ENCODE measurements around the gene KCNK7.
"Not testable (repeated sequence)": the region's sequence is repeated elsewhere in the genome, so short reads cannot be mapped to it uniquely, and the experiment has no call there.

Gene KCNK7, protein sequence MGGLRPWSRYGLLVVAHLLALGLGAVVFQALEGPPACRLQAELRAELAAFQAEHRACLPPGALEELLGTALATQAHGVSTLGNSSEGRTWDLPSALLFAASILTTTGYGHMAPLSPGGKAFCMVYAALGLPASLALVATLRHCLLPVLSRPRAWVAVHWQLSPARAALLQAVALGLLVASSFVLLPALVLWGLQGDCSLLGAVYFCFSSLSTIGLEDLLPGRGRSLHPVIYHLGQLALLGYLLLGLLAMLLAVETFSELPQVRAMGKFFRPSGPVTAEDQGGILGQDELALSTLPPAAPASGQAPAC

DNA sequence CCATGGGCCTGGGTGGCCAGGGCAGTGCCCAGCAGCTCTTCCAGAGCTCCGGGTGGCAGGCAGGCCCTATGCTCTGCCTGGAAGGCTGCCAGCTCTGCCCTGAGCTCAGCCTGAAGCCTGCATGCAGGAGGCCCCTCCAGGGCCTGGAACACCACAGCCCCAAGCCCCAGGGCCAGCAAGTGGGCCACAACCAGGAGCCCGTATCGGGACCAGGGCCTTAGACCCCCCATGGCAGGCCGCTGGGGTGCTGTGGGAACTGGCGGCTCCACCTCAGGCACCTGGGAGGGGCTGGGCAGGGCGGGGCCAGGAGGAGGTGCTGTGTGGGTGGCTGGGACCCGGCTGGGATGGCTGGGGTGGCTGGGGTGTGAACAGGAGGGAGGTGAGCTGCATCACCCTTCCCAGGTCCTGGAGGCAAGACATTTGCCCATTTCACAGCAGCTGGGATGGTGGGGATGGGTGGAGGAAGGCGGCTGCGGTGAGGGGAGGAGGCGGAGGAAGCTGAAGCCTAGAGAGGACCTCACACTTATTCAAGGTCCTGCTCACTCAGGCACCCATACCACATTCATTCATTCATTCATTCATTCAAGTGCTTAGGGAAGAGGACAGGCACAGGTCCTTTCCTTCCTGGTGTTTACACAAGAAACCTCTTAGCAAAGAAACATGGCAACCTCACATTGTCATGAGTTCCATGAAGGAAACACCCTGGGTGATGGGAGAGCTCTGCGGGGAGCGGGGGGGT, at the start of gene KCNK7:
KCNK7 (minus strand) TSS at position 258 of the 739 bp plus-strand sequence; CDS start at position 230, 28 bp downstream.
- DNase-seq (ENCODE audit: insufficient read length, low spot score) (no peak), FAIRE-seq (no peak)

DNA sequence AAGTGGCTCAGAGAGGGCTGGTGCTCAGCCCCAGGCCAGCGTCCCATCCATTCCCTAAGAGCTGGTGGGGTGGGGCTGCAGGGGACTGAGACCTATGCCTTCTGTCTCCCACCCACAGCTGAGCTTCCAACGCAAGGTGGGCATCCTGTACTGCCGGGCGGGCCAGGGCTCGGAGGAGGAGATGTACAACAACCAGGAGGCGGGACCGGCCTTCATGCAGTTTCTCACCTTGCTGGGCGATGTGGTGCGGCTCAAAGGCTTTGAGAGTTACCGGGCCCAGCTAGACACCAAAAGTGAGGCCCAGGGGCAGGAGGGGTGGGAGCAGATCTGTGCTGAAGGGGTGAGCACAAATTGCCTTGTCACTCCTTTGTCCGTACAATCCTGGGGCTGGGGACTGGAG, 49.2 kb upstream of the KCNK7 start:
- FAIRE-seq (no peak), DNase-seq (ENCODE audit: insufficient read length, low spot score) (no peak)

DNA sequence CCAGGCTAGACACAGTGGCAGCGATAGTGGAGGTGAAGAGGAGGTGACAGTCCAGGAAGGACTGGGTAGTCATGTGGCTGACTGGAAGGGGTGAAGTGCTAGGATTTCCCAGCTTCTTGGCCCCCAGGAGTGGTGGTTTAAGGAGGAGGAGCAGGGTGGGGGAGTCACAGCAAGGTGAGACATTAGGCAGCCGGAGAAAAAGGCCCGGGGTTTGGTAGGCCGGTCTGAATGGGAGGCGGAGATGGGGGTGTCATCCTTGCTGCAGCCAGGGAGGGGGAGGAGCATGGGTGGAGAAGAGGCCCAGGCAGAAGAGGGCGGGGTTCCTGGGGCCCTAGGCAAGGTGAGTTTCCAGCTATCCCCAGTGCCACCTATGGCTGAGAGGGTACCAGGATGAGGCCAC, 48.4 kb upstream of the KCNK7 start:
- DNase-seq (ENCODE audit: insufficient read length, low spot score) (no peak), FAIRE-seq (no peak)

DNA sequence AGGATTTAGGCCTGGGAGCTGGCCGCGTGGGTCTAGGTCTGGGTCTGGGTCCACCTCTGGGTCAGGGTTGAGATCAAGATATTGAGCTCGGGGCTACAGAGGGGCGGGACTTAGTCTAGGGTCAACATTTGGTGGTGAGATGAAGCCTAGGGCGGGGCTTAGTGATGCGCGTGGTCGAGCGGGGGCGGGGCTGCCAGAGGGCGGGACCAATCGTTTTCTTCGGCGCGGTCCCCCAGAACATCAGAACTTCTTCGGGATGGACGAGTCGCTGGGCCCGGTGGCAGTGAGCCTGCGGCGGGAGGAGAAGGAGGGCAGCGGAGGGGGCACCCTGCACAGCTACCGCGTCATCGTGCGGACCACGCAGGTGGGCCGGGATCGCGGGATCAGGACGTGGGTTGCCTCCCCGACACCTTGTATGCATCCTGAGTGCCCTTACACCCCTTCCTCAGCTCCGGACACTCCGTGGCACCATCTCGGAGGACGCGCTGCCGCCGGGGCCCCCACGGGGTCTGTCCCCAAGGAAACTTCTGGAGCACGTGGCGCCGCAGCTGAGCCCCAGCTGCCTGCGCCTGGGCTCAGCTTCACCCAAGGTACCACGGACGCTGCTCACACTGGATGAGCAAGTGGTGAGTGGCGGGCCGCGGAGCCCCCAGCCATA, 46.5 kb upstream of the KCNK7 start:
- no peak for DNase-seq (ENCODE audit: insufficient read length, low spot score)
- FAIRE-seq: no peak

DNA sequence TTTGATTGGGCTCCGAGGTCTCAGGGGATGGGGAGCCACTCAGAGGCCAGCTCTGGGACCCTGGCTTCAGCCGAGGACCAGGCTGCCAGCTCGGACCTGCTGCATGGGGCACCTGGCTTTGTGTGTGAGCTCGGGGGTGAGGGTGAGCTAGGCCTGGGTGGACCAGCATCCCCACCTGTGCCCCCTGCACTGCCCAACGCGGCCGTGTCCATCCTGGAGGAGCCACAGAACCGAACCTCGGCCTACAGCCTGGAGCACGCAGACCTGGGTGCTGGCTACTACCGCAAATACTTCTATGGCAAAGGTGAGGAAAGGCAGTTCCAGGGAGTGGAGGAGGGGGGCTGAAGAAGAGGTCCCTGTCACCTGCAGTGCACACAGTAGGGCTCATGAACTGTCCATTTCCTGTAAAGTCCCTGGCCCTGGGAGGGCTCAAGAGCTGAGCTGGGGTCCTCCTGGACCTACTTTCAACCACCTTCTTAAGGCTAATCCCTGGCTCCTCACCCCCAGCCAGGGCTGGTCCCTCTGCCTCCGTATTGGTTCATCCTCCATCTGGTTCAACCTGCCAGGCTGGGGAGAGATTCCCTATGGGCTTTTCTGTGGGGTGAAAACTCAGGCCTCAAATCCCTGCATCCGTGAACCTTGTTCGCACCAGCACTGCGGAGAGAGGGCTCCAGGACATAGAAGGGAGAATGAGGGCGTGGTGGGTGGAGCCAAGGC, 45.9 kb upstream of the KCNK7 start:
- no peak for DNase-seq (ENCODE audit: insufficient read length, low spot score)
- no peak for FAIRE-seq

DNA sequence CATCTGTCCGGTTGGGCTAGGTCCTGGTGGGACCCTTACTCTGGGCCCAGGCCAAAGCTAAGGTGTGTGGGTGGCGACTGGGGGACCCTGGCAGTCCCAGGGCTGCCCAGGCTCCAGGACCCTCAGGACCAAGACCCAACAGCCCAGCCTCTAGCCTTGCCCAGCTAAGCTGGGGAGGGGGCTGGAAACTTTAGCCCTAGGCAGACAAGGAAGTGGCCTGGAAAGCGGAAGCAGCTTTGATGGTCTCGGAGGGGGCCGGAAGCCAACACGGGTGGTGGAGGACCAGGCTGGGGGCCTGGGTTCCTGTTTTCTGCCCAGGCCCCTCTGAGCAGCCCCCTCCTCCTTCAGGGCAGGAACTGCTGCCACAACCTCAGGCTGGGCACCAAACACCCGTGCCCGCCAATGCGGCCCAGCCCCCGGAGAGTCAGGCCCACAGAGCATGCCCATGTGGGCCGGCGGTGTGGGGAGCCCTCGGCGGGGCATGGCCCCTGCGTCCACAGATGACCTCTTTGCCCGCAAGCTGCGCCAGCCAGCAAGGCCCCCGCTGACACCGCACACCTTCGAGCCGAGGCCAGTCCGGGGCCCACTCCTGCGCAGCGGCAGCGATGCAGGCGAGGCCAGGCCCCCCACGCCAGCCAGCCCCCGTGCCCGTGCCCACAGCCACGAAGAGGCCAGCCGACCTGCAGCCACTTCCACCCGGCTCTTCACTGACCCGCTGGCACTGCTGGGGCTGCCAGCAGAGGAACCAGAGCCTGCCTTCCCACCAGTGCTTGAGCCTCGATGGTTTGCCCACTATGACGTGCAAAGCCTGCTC, 45.1 kb upstream of the KCNK7 start:
- FAIRE-seq: no peak

DNA sequence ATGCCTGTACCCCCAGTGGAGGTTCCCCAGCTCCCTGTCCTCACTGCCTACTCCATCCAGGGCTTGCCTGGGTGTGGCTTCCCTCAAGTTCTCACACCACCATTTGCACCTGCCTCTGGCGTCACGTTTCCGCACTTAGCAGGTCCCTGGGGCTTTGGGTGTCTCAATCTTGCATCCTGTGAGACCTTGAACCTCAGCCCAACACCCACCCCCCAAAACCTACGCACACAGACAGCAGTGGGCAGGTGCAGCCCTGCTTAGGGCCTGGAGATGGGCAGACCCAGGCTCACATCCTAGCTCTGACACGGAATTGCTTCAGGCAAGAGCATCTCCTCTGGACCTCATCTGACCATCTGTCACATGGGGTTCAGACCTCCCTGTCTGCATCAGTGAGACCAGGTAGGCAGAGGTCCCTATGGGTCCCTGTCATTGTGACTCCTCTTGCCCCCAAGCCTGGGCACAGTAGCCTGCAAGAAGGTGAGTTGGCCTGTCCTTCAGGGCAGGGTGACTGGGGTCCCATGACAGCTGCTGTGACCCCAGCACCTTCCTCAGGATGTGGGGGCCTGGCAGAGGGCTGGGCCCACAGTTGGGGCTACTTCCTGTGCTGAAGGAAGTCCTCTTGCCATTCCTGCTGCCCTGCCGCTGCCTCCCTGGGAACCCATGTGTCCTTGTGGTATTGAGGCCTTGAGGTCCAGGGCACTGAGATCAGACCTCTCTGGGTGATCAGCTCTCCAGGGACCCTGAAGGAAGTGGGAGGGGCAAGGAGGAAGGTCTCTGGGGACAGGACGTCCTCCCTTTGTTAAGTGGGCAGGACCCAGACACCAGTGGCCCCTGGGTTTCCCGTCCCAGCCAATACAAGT, 44.3 kb upstream of the KCNK7 start:
- FAIRE-seq (peak; percentile 95), DNase-seq (ENCODE audit: insufficient read length, low spot score) (peak; percentile 85)

More for the DNA sequence above, 45.1 kb upstream of the KCNK7 start:
- DNase-seq (ENCODE audit: insufficient read length, low spot score): no peak

DNA sequence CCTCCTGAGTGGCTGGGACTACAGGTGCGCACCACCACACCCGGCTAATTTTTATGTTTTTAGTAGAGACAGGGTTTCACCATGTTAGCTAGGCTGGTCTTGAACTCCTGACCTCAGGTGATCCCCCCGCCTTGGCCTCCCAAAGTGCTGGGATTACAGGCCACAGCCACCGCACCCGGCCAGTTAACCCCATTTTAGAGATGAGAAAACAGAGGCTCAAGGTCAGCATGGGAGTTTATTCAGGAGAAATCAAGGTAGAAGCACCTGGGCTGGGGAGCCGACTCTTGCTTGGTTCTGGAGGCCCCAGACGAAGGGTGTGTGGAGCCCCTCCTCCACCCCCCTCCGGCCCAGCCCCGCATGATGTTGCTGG, 43.6 kb upstream of the KCNK7 start:
- DNase-seq (ENCODE audit: insufficient read length, low spot score); FAIRE-seq: not testable (repeated sequence)

DNA sequence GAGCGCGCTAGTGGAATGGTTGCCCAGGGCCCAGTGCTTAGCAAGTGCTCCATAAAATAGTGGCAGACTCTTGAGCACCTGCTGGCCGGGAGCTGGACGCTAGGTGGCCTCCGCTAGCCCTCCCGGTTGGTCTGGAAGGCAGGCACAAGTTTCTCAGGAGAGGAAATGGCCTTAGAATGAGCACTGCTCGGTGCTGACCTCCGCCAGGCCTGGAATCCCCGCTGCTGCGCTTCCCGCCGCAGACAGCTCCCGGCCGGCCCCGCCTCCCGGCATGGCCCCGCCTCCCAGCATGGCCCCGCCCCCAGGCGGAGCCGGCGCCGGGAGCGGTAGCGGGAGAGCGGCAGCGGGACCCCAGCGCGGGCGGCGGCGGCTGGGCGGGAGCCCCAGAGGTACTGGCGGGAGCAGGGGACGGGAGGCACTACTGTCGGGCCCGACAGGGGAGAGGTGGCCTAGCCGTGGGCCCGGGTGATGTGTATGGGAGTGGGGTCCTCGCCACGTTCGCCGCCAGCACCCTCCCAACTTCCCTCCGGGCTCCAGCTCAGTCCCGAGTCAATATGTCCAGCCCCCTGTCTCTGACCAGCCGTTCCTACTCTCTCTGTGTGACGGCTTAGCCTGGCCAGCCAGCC, 42.3 kb upstream of the KCNK7 start, which contains the start of gene SIPA1:
SIPA1 (plus strand) TSS at position 308 of the 626 bp plus-strand sequence. CDS start 2,821 bp downstream, outside the sequence.
- DNase-seq (ENCODE audit: insufficient read length, low spot score) (peak; percentile 87), FAIRE-seq (peak; percentile 79)

DNA sequence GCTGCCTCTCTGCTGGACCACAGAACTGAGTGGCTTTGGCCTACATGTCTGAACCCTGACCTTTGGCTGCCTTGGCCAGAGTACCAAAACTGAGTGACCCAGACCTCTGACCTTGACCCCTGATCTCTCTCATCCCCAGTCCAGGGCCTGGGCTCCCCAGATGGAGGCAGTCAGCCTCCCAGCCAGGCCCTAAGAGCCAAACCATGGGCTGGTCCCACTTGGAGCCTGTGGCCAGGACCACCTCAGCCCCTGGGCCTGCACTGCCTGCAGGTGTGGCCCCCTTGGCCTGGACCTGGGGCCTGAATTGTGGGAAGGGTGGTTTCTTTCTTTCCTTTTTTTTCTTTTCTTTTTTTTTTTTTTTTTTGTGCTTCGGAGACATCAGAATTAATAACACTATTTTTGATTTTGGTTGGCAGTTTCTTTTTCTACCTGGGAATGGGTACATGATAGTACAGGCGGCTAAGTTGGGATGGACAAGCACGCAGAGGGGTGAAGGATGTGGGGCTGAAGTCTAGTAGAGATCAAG, 41.5 kb upstream of the KCNK7 start:
- FAIRE-seq (peak; percentile 33), DNase-seq (ENCODE audit: insufficient read length, low spot score) (no peak)

DNA sequence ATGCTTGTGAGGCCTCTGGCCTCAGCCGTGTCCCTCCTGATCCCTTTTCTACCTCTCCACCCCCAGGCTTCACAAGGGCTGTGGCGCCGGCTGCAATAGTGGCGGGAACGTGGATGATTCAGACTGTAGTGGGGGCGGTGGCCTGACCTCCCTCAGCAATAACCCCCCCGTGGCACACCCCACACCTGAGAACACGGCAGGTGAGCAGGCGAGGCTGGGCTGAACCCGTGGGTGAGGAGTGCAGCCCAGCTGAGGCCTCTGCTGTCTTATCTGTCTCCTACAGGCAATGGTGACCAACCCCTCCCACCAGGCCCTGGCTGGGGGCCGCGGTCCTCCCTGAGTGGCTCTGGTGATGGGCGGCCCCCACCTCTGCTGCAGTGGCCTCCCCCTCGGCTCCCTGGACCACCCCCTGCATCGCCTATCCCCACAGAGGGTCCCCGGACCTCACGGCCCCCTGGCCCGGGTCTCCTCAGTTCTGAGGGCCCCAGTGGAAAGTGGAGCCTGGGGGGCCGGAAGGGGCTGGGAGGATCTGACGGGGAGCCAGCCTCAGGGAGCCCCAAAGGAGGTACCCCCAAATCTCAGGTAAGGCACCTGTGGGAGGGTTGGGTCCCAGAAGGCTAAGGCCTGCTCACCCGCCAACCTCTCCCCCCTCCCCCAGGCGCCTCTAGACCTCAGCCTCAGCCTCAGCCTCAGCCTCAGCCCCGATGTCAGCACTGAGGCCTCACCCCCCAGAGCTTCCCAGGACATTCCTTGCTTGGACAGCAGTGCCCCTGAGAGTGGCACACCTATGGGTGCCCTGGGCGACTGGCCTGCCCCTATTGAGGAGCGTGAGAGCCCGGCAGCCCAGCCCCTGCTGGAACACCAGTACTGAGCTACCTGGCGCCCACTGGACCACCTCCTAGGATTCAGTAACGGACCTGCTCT, 40.8 kb upstream of the KCNK7 start:
- FAIRE-seq (no peak), DNase-seq (ENCODE audit: insufficient read length, low spot score) (no peak)

DNA sequence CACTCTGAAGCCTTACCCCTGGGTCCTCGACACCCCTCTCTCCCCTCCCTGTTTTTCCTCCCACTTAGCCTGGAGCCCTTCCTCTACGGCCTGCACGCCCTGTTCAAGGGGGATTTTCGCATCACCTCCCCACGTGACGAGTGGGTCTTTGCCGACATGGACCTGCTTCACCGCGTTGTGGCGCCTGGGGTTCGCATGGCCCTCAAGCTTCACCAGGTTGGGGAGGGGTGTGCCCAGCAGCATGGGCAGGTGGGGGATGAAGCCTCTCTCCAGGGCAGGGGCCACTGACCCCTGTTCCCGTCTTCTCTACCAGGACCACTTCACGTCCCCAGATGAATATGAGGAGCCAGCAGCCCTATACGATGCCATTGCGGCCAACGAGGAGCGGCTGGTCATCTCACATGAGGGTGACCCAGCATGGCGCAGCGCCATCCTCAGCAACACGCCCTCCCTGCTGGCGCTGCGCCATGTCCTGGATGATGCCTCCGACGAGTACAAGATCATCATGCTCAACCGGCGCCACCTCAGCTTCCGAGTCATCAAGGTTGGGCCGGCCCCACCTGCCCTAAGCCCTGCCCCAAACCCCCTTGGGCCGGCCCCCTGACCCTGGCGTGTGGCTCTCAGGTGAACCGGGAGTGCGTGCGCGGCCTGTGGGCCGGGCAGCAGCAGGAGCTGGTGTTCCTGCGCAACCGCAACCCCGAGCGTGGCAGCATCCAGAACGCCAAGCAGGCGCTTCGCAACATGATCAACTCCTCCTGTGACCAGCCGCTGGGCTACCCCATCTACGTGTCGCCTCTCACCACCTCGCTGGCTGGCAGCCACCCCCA, 39.5 kb upstream of the KCNK7 start:
- no peak for DNase-seq (ENCODE audit: insufficient read length, low spot score)
- FAIRE-seq: no peak

DNA sequence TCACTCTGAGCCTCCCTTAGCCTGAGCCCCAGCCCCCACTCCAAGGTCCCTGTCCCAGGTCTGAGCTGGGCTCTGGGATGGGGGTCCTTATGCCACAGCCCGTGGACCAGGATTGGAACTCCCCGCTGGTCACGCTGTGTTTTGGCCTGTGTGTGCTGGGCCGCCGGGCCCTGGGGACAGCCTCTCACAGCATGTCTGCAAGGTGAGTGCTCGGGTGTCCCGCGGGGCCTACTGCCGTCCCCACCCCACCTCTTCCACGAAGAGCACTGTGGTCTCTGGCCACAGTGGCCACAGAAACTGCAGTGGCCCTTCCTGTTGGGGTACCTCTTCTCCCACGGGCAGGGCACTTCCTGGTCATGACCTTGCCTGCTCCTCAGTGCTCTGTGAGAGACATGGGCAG, 38.8 kb upstream of the KCNK7 start:
- no peak for FAIRE-seq
- DNase-seq (ENCODE audit: insufficient read length, low spot score): no peak

DNA sequence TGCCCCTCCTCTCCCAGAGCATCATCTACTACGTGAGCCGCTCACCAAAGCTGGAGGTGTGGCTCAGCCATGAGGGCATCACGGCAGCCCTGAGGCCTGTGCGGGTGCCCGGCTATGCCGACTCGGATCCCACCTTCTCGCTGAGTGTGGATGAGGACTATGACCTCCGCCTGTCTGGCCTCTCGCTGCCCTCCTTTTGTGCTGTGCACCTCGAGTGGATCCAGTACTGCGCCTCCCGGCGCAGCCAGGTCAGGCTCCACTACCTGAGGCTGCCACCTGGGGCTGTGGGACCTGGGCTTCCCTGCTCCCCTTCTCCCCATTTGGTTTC, 38.5 kb upstream of the KCNK7 start:
- FAIRE-seq: no peak
- no peak for DNase-seq (ENCODE audit: insufficient read length, low spot score)

DNA sequence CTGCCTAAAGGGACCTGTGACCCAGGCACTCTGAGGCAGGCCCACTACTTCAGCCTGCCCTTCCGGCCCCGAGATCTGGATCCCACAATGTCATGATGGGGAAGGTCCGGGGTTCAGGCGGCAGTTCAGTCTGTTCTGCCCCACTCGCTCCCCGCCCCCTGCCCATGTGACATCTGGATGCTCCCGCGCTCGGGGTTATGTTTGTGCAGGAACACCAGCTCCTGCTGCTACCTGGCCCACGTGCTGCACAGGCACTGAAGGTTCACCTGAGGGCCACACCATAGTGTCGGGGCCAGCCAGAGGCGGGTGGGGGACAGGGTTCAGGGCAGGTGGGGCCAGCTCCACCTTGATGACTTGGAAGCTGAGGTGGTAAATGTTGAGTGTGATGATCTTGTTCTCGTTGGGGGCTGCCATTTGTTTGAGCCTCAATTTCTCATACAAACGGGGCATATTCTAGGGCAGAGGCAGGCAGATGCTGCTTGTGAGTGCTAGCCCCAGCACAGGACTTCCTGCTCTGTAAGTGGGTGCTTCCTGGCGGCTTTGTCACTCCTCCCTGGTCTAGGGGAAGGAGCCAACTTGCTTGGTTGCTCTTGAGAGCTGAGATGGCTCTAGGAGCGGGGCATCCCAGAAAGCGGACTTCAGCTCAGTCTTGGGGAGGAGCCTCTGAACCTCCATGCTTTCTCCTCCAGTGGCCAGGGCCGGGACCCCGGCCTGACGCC, 37.9 kb upstream of the KCNK7 start:
- DNase-seq (ENCODE audit: insufficient read length, low spot score) (no peak), FAIRE-seq (no peak)

DNA sequence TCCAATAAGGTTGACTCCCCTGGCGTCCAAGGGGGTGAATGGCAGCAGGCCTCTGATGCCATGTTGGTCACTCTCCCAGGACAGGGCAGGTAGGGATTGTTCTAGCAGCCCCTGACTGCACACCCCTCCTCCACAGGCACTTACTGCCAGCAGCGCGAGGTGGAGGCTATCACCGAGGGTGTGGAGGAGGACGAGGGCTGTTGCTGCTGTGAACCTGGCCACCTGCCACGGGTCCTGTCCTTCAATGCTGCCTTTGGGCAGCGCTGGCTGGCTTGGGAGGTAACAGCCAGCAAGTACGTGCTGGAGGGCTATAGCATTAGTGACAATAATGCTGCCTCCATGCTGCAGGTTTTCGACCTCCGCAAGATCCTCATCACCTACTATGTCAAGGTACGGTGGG, 34.6 kb upstream of the KCNK7 start:
- FAIRE-seq (no peak), DNase-seq (ENCODE audit: insufficient read length, low spot score) (no peak)

Data from GM19239 (cell line).